Keratinocyte (primary cell): ENCODE measurements around the gene ELL.
A peak's percentile ranks its signal among the peaks of the same experiment; 100 is the strongest.

Source experiments
- EZH2 ChIP-seq: IDR thresholded peaks from one replicate; pipeline ENCODE4 v1.6.1; 2012; ENCODE audit warnings: inconsistent platforms, mild to moderate bottlenecking, low read length, moderate library complexity
- TF ChIP-seq, protein P1 (sequence below), 3 experiments: IDR thresholded peaks in 1 of 3; conservative IDR thresholded peaks in 1 of 3; optimal IDR thresholded peaks in 1 of 3; 2 replicates in 2 of 3; 3 replicates in 1 of 3; pipeline versions ENCODE3 to v1.5.1; 2011; ENCODE audit warnings: low read length in 3 of 3, mild to moderate bottlenecking in 3 of 3, moderate library complexity in 2 of 3, control low read depth in 1 of 3, inconsistent platforms in 1 of 3; ENCODE audit not compliant: insufficient read depth in 2 of 3; ENCODE audit errors: extremely low read depth in 1 of 3

DNA sequence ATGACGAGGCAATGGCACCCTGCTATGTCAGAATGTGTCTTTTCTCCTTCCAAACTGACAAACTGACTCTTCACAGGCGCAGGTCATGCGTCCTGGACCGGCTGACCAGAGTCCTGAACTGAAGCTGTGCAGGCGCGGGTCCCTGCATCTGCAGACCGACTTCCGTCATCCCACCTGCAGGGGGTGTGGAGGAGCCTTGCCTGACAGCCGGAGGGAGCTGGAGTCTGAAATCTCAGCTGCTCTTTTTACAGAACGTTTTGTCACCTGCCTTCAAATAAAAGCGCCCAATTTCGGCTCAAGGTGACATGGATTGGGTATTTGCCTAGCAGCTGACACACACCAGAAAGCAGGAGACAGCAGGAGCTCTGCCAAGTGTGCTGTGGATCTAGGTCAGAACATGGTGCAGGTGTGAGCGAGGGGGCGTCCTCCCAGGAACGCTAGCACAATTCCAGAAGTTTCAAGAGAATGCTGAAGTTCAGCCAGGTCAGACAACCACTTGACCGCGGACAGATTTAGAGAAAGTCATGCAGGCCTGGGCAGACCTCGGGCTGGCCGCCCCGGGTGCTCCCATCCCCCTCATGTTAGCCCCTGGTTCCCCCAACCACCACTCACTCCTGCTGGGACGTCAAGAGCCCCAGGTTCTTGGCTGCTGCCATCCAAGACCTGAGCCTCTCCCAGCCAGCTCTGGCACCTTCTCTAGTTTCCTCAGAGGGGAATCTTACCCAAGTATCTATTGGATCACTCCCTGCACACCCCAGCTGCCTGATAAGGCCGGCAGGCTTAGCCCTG, 32.8 kb downstream of the ELL start:
- TF ChIP-seq, protein P1, sequence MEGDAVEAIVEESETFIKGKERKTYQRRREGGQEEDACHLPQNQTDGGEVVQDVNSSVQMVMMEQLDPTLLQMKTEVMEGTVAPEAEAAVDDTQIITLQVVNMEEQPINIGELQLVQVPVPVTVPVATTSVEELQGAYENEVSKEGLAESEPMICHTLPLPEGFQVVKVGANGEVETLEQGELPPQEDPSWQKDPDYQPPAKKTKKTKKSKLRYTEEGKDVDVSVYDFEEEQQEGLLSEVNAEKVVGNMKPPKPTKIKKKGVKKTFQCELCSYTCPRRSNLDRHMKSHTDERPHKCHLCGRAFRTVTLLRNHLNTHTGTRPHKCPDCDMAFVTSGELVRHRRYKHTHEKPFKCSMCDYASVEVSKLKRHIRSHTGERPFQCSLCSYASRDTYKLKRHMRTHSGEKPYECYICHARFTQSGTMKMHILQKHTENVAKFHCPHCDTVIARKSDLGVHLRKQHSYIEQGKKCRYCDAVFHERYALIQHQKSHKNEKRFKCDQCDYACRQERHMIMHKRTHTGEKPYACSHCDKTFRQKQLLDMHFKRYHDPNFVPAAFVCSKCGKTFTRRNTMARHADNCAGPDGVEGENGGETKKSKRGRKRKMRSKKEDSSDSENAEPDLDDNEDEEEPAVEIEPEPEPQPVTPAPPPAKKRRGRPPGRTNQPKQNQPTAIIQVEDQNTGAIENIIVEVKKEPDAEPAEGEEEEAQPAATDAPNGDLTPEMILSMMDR (optimal IDR thresholded peaks at IDR 0.05 in 1 of 3, IDR thresholded peaks at IDR 0.05 in 1 of 3, conservative IDR thresholded peaks at IDR 0.05 in 1 of 3; ENCODE audit: extremely low read depth in 1 of 3, insufficient read depth in 2 of 3, low read length in 3 of 3), result peak; percentile 39 to 58 (median 57)
- no peak for TF ChIP-seq EZH2
